ENCODE measurements around the gene MOXD1.

DNA sequence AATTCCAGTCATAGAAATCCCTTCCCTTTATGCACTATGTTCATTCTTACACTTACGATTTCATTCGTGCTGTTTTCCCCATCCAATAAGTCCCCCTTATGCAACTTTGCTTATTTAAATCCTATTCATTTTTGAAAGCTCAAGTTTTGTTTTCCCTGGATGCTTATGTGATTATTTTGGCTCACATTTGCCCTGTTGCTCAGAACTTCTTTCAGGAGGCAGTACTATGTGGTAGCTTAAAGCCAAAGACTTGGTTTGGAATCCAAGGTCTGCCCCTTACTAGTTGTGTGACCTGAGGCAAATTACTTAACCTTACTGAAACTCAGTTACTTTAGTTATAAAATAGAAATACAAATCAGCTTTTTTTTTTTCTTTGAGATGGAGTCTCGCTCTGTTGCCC lies 59.6 kb downstream of the MOXD1 start:
- TF ChIP-seq CTCF (IDR thresholded peaks at IDR 0.05) (no peak), EZH2 (IDR thresholded peaks at IDR 0.05) (no peak)
